Kidney glomerular epithelial cell (primary cell): ENCODE results near the gene NOP16.
"Not testable (repeated sequence)": the region's sequence is repeated elsewhere in the genome, so short reads cannot be mapped to it uniquely, and the experiment has no call there.

ENCODE experiments used
- DNase-seq: peaks from one replicate; lab custom pipeline; 2025; lab: John Stamatoyannopoulos, UW

NOP16 gene

GRCh38 chr5:176409765-176410164, 21.4 kb upstream of the NOP16 start:
- DNase-seq, result no peak

- DNase-seq, result no peak
These were observed 20.2 kb upstream of the NOP16 start for GRCh38 chr5:176408590-176408989.

GRCh38 chr5:176408252-176408573, 19.8 kb upstream of the NOP16 start:
- DNase-seq, result not testable (repeated sequence)

- DNase-seq, result no peak
These were observed 19.3 kb upstream of the NOP16 start for GRCh38 chr5:176407456-176408251.

GRCh38 chr5:176406436-176407052, 18.1 kb upstream of the NOP16 start:
- DNase-seq, result no peak

- no peak for DNase-seq
These were observed 17.4 kb upstream of the NOP16 start for GRCh38 chr5:176405656-176406435.

GRCh38 chr5:176401281-176402205, 13.1 kb upstream of the NOP16 start:
- DNase-seq, result no peak

- no peak for DNase-seq
These were observed 12.2 kb upstream of the NOP16 start for GRCh38 chr5:176400382-176401156.

- no peak for DNase-seq
These were observed 9.5 kb upstream of the NOP16 start for GRCh38 chr5:176397736-176398420.

GRCh38 chr5:176396330-176396729, 7.9 kb upstream of the NOP16 start:
- DNase-seq, result no peak

GRCh38 chr5:176394881-176395675, 6.7 kb upstream of the NOP16 start:
- no peak for DNase-seq

GRCh38 chr5:176394096-176394495, 5.7 kb upstream of the NOP16 start:
- no peak for DNase-seq

GRCh38 chr5:176392526-176392925, 4.1 kb upstream of the NOP16 start:
- no peak for DNase-seq

GRCh38 chr5:176391999-176392398, 3.6 kb upstream of the NOP16 start:
- DNase-seq, result no peak

- DNase-seq, result no peak
These were observed 3.1 kb upstream of the NOP16 start for GRCh38 chr5:176391479-176391878.

- peak; percentile 49 for DNase-seq
These were observed 1.0 kb upstream of the NOP16 start for GRCh38 chr5:176389135-176390123.

- DNase-seq, result peak; percentile 13
These were observed 375 bp downstream of the NOP16 start for GRCh38 chr5:176388003-176388443.

- DNase-seq, result no peak
These were observed 943 bp downstream of the NOP16 start for GRCh38 chr5:176387384-176387925.
